Measurements from ENCODE around the gene CFAP46.

CFAP46 gene

GRCh38 chr10:132963430-132963960 is 21.1 kb upstream of the CFAP46 start:
- Histone ChIP-seq H3K27ac (ENCODE audit: low read depth, low read length) (no peak overlapping the region), H3K4me3 (ENCODE audit: low read depth in 1 of 5, low read length in 5 of 5) (no peak overlapping the region), H3K36me3 (ENCODE audit: control insufficient read depth in 5 of 5, insufficient read depth in 5 of 5, low read length in 5 of 5) (no peaks in the 10 kb centered on the region), H3K27me3 (ENCODE audit: control insufficient read depth in 5 of 5, insufficient read depth in 4 of 5, low read length in 5 of 5) (peaks cover 6 to 71% (median 45%) of the 10 kb centered on the region in 5 donors), H3K9me3 (ENCODE audit: control insufficient read depth in 5 of 5, low read length in 5 of 5) (peaks cover 0 to 3% (median 0%) of the 10 kb centered on the region in 5 donors), H3K9ac (ENCODE audit: low read length in 5 of 5) (peak overlapping the region in 1 of 5 donors; percentile 11), H3K4me1 (ENCODE audit: control insufficient read depth in 5 of 5, insufficient read depth in 5 of 5, low read length in 5 of 5) (peaks cover 0 to 22% (median 12%) of the 10 kb centered on the region in 5 donors)

GRCh38 chr10:132962623-132963429 is 20.5 kb upstream of the CFAP46 start:
- no peaks in the 10 kb centered on the region for H3K36me3 ChIP-seq (ENCODE audit: control insufficient read depth in 5 of 5, insufficient read depth in 5 of 5, low read length in 5 of 5)
- no peaks in the 10 kb centered on the region for H3K9me3 ChIP-seq (ENCODE audit: control insufficient read depth in 5 of 5, low read length in 5 of 5)
- H3K4me1 ChIP-seq (ENCODE audit: control insufficient read depth in 5 of 5, insufficient read depth in 5 of 5, low read length in 5 of 5), result peaks cover 0 to 22% (median 12%) of the 10 kb centered on the region in 5 donors
- H3K27me3 ChIP-seq (ENCODE audit: control insufficient read depth in 5 of 5, insufficient read depth in 4 of 5, low read length in 5 of 5), result peaks cover 6 to 71% (median 44%) of the 10 kb centered on the region in 5 donors
- H3K4me3 ChIP-seq (ENCODE audit: low read depth in 1 of 5, low read length in 5 of 5), result peak overlapping the region; percentile 29 to 80 (median 74)
- H3K27ac ChIP-seq (ENCODE audit: low read depth, low read length), result no peak overlapping the region
- H3K9ac ChIP-seq (ENCODE audit: low read length in 5 of 5), result peak overlapping the region; percentile 21 to 68 (median 25)

GRCh38 chr10:132961787-132962622 is 19.6 kb upstream of the CFAP46 start:
- Histone ChIP-seq H3K4me3 (ENCODE audit: low read depth in 1 of 5, low read length in 5 of 5) (peak overlapping the region; percentile 49 to 80 (median 74)), H3K9ac (ENCODE audit: low read length in 5 of 5) (peak overlapping the region in 4 of 5 donors; percentile 21 to 68 (median 46)), H3K4me1 (ENCODE audit: control insufficient read depth in 5 of 5, insufficient read depth in 5 of 5, low read length in 5 of 5) (peaks cover 0 to 18% (median 11%) of the 10 kb centered on the region in 5 donors), H3K9me3 (ENCODE audit: control insufficient read depth in 5 of 5, low read length in 5 of 5) (no peaks in the 10 kb centered on the region), H3K27me3 (ENCODE audit: control insufficient read depth in 5 of 5, insufficient read depth in 4 of 5, low read length in 5 of 5) (peaks cover 6 to 66% (median 41%) of the 10 kb centered on the region in 5 donors), H3K27ac (ENCODE audit: low read depth, low read length) (no peak overlapping the region), H3K36me3 (ENCODE audit: control insufficient read depth in 5 of 5, insufficient read depth in 5 of 5, low read length in 5 of 5) (no peaks in the 10 kb centered on the region)

DNA sequence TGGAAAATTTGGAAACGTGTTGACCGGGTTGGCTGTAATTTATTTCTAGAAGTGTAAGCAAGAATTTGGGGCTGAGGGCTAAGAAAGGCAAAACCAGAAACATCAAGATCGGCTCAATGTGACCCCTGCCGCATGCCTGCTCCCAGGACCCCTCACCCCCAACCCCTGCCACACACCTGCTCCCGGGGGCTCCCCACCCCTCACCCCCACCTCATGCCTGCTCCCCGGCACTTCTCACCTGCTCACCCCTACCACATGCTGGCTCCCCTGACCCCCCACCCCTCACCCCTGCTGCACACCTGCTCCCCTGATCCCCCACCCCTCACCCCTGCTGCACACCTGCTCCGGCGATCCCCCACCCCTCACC is 19.0 kb upstream of the CFAP46 start:
- H3K9me3 ChIP-seq (ENCODE audit: control insufficient read depth in 5 of 5, low read length in 5 of 5), result no peaks in the 10 kb centered on the region
- peaks cover 0 to 18% (median 11%) of the 10 kb centered on the region in 5 donors for H3K4me1 ChIP-seq (ENCODE audit: control insufficient read depth in 5 of 5, insufficient read depth in 5 of 5, low read length in 5 of 5)
- H3K4me3 ChIP-seq (ENCODE audit: low read depth in 1 of 5, low read length in 5 of 5), result no peak overlapping the region
- H3K9ac ChIP-seq (ENCODE audit: low read length in 5 of 5), result no peak overlapping the region
- no peaks in the 10 kb centered on the region for H3K36me3 ChIP-seq (ENCODE audit: control insufficient read depth in 5 of 5, insufficient read depth in 5 of 5, low read length in 5 of 5)
- H3K27ac ChIP-seq (ENCODE audit: low read depth, low read length), result no peak overlapping the region
- H3K27me3 ChIP-seq (ENCODE audit: control insufficient read depth in 5 of 5, insufficient read depth in 4 of 5, low read length in 5 of 5), result peaks cover 6 to 63% (median 41%) of the 10 kb centered on the region in 5 donors

DNA sequence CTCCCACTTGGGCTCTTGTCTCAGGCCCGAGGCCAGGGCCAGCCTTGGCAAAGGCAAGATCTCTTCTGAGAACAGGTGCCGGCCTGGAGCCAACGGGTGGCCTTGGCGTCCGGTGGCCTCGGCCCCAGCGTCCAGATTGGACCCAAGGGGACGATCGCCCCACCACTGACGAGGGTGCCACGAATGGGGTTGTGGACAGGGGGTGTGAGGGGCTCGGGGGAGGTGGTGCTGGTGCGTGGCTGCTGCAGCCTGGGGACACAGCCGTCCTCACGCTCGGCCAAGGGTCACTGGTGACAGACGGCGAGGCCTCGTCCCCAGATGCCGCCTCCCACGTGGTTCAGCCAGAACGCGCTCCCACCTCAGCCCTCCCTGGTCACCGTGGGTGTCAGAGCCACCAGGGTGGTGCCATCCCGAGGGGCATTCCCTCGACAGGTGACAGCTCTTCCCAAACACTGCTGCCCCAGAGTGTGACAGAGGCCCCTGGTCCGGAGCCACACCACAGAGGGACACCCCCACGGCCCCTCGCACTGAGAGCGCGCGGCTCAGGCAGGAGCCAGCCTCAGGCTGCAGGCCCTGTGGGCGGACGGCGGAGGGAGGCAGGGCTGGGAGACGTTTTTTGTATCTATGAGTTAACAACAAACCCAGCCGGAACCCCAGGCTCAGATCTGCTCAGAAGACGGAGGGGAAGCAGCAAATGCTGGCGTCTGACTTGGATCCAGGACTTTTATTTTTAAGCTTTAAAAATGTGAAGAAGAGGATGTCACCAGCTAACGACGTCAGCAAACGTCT is 18.5 kb upstream of the CFAP46 start:
- H3K27ac ChIP-seq (ENCODE audit: low read depth, low read length), result no peak overlapping the region
- no peak overlapping the region for H3K4me3 ChIP-seq (ENCODE audit: low read depth in 1 of 5, low read length in 5 of 5)
- peaks cover 6 to 58% (median 38%) of the 10 kb centered on the region in 5 donors for H3K27me3 ChIP-seq (ENCODE audit: control insufficient read depth in 5 of 5, insufficient read depth in 4 of 5, low read length in 5 of 5)
- peaks cover 0 to 18% (median 11%) of the 10 kb centered on the region in 5 donors for H3K4me1 ChIP-seq (ENCODE audit: control insufficient read depth in 5 of 5, insufficient read depth in 5 of 5, low read length in 5 of 5)
- no peaks in the 10 kb centered on the region for H3K9me3 ChIP-seq (ENCODE audit: control insufficient read depth in 5 of 5, low read length in 5 of 5)
- no peak overlapping the region for H3K9ac ChIP-seq (ENCODE audit: low read length in 5 of 5)
- no peaks in the 10 kb centered on the region for H3K36me3 ChIP-seq (ENCODE audit: control insufficient read depth in 5 of 5, insufficient read depth in 5 of 5, low read length in 5 of 5)

DNA sequence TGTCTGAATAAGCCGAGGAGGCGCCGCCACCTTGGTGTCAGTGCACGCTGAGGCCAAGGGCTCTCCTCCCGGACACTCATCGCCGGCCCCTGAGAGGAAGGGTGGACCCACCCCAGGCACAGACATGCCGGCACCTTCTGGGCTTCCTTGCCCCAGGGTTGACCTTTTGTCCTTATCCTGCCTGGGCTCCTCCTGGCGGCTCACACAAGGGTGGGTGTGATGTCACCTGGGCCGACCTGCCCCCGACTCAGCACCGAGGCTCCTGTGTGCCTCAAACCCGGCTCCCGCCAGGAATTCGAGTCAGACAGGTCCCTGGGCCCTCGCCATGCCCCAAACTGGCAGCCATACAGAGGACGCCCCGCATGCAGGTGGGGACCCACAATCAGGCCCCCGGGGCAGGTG is 17.7 kb upstream of the CFAP46 start:
- no peaks in the 10 kb centered on the region for H3K36me3 ChIP-seq (ENCODE audit: control insufficient read depth in 5 of 5, insufficient read depth in 5 of 5, low read length in 5 of 5)
- peaks cover 0 to 18% (median 11%) of the 10 kb centered on the region in 5 donors for H3K4me1 ChIP-seq (ENCODE audit: control insufficient read depth in 5 of 5, insufficient read depth in 5 of 5, low read length in 5 of 5)
- H3K27me3 ChIP-seq (ENCODE audit: control insufficient read depth in 5 of 5, insufficient read depth in 4 of 5, low read length in 5 of 5), result peaks cover 6 to 52% (median 32%) of the 10 kb centered on the region in 5 donors
- no peak overlapping the region for H3K27ac ChIP-seq (ENCODE audit: low read depth, low read length)
- no peak overlapping the region for H3K4me3 ChIP-seq (ENCODE audit: low read depth in 1 of 5, low read length in 5 of 5)
- H3K9ac ChIP-seq (ENCODE audit: low read length in 5 of 5), result no peak overlapping the region
- no peaks in the 10 kb centered on the region for H3K9me3 ChIP-seq (ENCODE audit: control insufficient read depth in 5 of 5, low read length in 5 of 5)

DNA sequence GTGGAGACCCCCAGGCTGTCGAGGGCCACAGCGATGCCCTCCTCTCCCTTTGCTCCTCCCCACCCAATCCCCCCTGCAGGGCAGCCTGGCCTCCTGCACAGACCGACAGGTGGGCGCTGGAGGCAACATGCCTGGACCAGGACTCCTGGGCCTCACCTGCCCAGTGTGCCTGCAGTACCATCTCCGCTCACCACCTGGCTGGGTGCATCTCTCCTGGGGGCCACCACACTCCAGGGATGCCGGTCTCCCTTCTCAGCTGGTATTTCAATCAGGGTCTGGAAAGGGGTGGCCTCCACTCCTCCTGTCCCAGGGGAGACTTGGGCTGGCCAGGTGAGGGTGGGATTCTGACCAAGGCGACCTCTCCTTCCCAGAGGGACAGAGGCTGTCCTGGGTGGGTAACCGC is 17.2 kb upstream of the CFAP46 start:
- Histone ChIP-seq H3K27me3 (ENCODE audit: control insufficient read depth in 5 of 5, insufficient read depth in 4 of 5, low read length in 5 of 5) (peaks cover 6 to 50% (median 29%) of the 10 kb centered on the region in 5 donors), H3K4me3 (ENCODE audit: low read depth in 1 of 5, low read length in 5 of 5) (no peak overlapping the region), H3K9me3 (ENCODE audit: control insufficient read depth in 5 of 5, low read length in 5 of 5) (no peaks in the 10 kb centered on the region), H3K4me1 (ENCODE audit: control insufficient read depth in 5 of 5, insufficient read depth in 5 of 5, low read length in 5 of 5) (peaks cover 0 to 15% (median 11%) of the 10 kb centered on the region in 5 donors), H3K9ac (ENCODE audit: low read length in 5 of 5) (no peak overlapping the region), H3K36me3 (ENCODE audit: control insufficient read depth in 5 of 5, insufficient read depth in 5 of 5, low read length in 5 of 5) (no peaks in the 10 kb centered on the region), H3K27ac (ENCODE audit: low read depth, low read length) (no peak overlapping the region)

- H3K9ac ChIP-seq (ENCODE audit: low read length in 5 of 5), result no peak overlapping the region
- H3K27me3 ChIP-seq (ENCODE audit: control insufficient read depth in 5 of 5, insufficient read depth in 4 of 5, low read length in 5 of 5), result peaks cover 6 to 44% (median 26%) of the 10 kb centered on the region in 5 donors
- no peak overlapping the region for H3K27ac ChIP-seq (ENCODE audit: low read depth, low read length)
- H3K4me1 ChIP-seq (ENCODE audit: control insufficient read depth in 5 of 5, insufficient read depth in 5 of 5, low read length in 5 of 5), result peaks cover 0 to 15% (median 11%) of the 10 kb centered on the region in 5 donors
- no peak overlapping the region for H3K4me3 ChIP-seq (ENCODE audit: low read depth in 1 of 5, low read length in 5 of 5)
- H3K9me3 ChIP-seq (ENCODE audit: control insufficient read depth in 5 of 5, low read length in 5 of 5), result no peaks in the 10 kb centered on the region
- H3K36me3 ChIP-seq (ENCODE audit: control insufficient read depth in 5 of 5, insufficient read depth in 5 of 5, low read length in 5 of 5), result no peaks in the 10 kb centered on the region
Observed at GRCh38 chr10:132958883-132959558, 16.7 kb upstream of the CFAP46 start.

All from subcutaneous abdominal adipose tissue (tissue), 5 donors.